HG02571 (cell line): ENCODE measurements around the gene EVI5L.
"Not testable (repeated sequence)": the region's sequence is repeated elsewhere in the genome, so short reads cannot be mapped to it uniquely, and the experiment has no call there.

Experiments
- ATAC-seq: cut with Tn5 transposase; IDR thresholded peaks from one replicate; pipeline ENCODE4 v1.9.1; 2021; ENCODE audit warnings: mild to moderate bottlenecking, moderate library complexity; ENCODE audit not compliant: unreplicated experiment

EVI5L gene

DNA sequence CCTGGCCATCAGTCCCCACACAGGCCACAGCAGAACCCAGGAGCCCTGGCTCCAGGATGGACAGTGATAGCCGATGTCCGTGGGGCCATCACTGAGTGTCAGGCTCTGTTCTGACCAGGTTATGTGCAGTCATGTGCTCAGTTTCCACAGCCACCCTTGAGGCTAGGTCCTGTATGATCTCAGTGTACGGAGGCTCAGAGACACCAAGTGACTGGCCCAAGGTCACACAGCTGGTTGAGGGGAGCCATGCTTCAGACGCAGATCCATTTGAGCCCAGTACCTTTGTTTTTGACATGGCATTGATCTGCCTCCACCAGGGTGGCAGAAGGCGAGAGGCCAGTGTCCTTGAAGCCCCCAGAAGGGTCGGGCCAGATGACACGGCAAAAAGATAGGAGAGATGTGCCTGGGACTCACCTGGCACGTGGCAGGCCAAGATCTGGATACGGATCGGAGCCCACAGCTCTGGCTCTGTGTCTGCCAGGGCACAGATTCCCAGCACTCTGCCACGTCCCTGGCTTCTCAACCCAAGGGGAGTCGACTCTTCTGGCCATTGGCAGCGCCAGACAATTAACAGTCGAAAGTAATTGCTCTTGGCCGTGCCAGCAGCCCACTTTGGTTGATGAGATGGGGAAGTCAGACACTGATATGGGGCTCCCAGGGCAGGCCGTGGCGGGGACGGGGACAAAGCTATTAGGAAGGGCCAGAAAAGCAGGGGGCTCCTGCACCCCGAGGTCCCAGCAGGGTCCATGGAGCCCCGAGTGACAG lies 15.6 kb downstream of the EVI5L start:
- ATAC-seq = no peak

DNA sequence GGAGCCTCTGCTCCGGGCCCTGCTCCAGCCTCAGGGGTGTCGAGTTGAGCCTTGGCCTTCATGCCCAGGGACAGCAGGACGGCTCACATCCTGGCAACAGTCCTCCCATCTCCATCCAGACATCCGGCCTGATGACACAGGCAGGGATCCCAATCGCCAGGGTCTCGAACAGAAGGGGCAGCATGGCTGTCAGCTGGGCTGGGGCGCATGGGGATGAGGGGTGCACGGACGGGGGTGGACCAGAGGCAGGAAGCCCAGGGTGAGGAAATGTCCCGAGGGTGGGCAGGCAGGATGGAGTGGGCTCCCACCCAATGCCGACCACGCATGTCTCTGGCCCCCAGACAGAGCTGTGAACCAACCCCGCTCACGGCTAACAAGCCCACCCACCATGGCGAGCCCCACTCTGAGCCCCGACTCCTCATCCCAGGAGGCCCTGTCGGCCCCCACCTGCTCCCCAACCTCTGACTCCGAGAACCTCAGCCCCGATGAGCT lies 16.2 kb downstream of the EVI5L start:
- no peak for ATAC-seq

DNA sequence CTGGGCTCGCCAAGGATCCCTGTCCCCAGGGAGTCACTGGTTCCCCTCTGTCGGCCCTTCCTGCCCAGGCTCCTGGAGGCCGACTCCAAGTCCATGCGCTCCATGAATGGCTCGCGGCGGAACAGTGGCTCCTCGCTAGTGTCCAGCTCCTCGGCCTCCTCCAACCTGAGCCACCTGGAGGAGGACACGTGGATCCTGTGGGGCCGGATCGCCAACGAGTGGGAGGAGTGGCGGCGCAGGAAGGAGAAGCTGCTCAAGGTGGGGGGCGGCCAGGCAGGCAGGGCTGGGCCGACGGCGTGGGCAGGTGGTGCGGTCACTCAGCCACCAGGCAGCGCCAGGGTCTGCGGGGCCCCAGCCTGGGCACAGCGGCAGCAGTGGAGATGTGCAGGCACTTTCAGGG lies 17.6 kb downstream of the EVI5L start:
- no peak for ATAC-seq

DNA sequence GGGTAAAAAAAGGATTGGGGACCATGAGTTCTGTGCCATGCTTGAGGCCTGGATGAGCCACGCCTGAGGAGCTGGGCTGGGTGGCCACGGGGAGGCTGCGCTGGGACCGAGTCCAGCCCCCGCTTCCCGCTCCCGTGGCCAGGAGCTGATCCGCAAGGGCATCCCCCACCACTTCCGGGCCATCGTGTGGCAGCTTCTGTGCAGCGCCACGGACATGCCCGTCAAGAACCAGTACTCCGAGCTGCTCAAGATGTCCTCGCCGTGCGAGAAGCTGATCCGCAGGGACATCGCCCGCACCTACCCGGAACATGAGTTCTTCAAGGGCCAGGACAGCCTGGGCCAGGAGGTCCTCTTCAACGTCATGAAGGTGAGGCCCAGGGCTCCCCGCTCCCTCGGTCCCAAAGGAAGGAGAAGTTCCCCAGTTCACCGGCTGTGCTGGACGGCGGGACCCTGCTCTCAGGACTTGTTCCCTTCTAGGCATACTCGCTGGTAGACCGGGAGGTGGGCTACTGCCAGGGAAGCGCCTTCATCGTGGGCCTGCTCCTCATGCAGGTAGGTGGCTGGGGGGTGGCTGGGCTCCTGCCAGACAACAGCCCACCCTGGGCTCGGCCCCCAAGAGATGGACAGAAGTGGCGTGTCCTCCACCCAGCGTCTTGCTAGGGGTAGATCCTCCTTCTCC lies 18.9 kb downstream of the EVI5L start:
- ATAC-seq = no peak

DNA sequence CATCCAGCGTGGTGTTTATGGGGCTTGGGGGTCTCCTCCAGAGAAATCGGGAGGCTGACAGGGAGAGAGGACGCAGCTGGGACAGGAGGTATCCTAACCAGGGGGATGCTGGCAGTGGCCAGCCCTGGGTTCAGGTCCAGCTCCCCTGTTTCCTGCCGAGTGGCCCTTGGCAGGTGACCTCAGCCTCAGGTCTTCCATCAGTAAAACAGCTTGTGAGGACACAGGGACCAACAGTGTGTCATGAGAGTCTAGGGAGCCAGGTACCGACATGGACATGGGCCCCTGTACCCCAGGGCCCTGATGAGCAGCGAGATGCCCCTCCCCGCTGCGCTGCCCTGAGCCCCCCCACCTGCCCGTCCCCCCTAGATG lies 19.6 kb downstream of the EVI5L start:
- no peak for ATAC-seq

DNA sequence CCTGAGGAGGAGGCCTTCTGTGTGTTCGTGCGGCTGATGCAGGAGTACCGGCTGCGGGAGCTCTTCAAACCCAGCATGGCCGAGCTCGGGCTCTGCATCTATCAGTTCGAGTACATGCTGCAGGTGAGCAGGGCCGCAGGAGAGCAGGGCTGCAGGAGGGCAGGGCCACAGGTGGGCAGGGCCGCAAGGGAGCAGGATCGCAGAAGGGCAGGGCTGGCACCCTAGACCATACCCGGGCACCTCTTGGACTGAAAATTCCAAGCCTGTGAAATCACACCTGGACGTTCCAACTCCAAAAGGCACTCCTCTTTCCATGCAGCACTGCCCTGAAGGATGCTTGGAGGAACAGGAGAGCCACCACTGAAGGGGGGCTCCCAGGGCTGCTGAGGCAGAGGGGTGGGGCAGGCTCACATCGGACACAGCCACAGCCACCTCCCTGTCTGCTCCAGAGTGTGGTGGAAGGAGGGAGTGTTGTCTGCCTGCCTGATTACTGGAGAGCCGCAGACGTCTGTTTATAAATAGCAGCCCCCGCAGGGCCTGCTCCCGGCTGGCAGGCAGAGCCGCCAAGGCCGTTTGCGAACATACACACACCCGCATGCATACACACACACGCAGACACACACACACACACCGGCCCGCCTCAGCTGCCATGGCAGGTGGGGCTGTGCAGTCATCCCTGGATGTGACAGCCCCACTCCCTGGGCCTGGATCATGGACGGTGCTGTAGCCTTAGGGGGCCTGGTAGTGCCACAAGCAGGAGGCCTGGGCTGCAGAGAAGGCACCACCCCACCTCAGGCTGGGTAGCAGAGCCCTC lies 20.2 kb downstream of the EVI5L start:
- ATAC-seq = no peak

DNA sequence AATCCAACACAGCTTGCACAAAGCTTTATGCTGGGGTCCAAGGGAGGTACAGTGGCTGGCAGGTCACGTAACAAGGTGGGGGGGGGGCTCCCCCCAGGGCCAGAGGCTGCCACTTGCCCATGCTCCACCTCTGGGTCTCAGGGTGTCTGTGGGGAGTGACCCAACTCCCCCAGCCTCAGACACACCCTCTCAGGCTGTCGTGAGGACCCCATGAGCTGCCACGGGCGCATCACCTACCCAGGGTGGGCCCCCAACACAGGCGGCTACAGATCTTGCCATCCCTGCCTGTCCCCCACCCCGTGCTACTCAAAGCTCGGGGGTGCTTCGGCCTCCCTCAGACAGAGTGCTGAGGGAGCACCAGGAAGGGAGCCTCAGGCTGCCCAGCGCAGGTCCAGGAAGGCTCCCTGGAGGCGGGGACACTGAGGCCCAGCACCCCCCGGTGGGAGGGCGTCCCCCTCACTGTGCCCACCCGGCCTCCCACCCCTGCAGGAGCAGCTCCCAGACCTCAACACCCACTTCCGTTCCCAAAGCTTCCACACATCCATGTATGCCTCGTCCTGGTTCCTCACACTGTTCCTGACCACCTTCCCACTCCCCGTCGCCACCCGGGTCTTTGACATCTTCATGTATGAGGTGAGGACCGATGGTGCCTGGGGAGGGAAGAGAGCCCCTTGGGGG lies 21.1 kb downstream of the EVI5L start:
- ATAC-seq = no peak

DNA sequence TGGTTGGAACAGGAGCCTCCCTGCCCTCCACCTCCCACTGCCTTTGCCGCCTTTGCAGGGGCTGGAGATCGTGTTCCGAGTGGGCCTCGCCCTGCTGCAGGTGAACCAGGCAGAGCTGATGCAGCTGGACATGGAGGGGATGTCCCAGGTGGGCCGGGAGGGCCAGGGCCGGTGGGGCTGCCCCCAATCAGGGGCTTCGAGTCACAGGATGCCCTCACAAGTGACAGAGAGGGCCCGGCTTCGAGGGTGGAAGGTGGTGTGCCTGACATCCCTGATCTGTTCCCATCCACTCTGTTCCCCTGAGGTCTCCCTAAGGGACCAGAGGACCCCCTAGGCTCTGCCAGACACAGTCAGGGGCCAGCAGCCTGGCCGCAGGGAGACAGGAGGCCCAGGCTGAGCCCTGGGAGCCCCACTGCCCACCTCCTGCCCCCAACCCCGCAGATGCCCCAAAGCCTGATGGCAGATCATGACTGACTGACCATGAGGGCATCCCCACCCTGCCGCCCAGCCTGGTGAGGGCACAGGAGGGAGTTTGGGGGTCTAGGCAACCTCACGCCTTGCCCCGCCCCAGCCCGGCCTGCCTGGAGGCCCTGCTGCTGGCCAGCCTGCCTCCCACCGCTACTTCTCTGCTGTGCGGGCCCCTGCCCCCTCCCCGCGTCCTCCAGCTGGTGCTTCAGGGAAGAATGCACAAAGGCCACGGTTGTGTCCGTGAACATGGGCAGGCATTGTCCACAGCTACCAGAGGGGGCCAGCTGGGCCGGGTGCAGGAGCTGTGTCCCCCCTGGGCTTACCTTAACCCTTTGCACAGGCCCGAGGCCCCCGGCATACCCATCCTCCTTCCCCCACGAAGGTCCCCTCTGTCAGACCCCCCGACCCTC lies 21.8 kb downstream of the EVI5L start:
- ATAC-seq = no peak

DNA sequence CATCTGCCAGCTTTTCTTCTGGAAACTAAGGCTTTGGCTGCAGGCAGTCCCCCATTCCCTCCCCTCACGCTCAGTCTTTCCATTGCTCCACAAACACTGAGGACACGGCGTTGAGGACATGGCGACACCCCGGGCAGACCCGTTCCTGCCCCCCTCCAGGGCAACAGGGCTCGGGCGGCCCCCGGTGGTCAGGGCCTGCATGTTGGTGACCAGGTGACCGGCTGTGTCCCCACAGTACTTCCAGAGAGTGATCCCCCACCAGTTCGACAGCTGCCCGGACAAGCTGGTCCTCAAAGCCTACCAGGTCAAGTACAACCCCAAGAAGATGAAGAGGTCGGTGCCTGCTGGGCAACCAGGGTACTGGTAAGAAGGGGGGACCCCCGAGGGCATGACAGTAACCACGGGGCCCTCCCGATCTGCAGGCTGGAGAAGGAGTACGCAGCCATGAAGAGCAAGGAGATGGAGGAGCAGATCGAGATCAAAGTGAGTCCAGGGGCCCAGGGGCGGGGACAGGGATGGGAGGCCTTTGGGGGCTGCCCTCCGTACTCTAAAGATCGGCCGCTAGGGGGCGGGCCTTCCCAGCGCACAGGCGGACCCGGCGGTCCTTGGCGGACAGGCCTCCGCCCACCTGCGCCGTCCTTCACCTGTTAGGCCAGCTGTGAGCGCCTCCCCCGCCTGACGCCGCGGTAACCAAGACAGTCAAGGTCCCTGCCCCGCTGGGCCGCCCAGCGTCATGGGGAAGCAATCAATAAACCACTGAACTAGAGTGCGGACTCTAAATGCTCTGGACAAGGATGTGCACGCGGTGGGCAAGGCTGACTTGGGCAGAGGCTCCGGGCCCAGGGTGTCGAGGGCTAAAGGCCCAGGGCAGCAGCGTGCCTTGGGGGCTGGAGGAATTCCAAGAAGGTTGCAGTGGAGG lies 23.1 kb downstream of the EVI5L start:
- no peak for ATAC-seq

DNA sequence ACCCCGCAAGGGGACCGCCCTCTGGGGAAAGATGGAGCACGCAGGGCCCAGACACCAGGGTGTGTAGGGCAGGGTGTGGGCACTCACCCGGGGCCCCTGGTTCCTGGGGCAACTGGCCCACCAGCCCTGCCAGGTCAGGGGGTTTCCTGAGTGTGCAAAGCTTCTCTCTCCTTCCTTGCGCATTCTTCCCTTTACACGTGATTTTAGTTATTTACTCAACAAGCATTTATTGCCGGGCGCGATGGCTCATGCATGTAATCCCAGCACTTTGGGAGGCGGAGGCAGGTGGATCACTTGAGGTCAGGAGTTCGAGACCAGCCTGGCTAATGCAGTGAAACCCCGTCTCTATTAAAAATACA lies 23.7 kb downstream of the EVI5L start:
- no peak for ATAC-seq

DNA sequence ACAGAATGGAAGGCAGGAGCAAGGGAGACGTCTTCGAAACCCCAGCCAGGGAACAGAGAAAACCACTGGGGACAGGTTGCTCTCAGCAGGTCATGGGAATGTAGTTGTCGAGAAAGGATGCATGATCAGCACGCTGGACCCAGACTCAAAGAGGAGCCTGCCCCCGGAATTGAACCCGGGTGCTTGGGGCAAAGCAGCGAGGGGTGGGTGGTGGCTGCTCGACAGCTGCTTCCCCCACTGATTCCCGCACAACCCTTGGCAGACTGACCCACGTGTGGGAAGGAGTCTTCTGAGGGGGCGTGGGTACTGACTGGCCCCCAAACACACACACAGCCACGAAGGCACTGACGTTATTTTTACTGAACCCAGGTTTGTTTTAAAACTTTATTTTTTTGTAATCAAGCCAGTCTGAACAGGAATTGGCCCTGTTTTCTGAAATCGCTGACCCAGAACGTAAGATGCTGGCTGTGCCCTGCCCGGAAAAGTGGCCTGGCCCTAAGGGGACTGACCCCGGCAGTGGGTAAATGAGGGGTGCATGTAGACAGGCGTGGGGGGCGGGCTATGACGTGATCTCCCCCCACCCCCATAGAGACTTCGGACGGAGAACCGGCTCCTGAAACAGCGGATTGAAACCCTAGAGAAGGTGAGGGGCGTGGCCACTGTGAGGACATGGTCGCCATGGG lies 25.5 kb downstream of the EVI5L start:
- no peak for ATAC-seq

DNA sequence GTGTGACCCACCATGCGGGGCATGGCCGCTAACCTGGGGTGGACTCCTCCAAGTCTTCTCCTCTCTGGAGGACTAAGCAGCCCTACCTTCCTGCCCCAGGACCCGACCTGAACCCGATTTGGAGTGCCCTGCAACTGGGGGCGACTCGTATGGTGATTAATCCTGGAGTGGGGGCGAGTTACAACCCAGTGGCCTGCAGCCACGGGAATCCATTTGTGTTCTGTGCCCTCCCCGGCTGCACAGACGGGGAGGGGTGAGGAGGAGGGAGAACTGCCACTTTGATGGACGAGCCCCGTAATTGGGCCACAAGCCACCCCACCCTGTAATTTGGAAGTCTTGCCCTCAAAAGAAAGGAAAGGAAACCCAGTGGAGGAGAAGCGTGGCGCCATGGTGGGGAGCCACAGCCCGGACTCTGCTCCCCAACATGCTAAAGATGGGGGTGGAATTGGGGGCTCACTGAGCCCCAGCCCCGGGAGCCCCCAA lies 26.1 kb downstream of the EVI5L start:
- no peak for ATAC-seq

DNA sequence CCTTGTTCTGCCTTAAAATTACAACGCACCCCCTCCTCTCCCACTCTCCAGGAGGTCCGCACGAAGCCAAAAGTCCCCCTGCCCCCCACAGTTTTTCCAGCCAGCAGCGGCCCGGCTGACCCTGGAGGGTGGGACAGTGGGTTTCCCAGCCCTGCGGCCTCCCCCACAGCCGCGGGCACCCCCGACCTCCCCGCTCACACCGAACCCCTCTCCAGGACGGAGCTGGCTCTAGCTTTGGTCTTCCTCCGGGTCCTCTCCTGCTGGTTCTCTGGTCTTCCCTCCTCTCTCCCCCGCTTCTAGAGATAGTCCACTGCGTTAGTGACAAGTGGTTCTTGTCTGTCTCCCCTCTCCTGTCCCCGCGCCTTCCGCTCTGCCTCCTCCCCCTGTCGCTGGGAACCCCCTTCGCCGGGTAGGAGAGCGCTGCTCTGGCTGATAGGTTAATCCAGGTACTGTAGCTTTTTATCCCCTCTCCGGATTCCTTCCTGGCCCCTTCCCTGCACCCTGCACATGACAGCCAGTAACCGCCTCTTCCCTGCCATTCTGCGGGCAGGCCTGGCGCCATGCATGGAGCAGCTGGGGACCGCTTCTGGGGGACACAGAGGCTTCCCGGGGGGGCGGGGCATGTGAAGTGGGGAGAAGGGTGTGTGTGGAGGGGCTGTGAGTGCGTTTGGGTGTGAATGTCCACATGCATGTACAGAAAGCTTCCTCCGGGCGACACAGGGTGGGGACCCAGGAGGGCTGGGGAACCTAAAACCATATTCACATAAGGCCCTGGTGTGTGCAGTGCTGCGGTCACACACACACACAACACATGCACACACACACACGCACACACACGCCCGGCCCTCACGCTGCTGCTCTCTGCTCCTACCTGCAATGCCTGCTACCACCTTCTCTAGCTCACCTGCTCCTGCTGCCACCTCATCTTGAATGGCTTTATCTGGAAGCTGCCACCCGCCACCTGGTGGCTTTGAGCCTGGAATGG lies 27.0 kb downstream of the EVI5L start:
- ATAC-seq = no peak

DNA sequence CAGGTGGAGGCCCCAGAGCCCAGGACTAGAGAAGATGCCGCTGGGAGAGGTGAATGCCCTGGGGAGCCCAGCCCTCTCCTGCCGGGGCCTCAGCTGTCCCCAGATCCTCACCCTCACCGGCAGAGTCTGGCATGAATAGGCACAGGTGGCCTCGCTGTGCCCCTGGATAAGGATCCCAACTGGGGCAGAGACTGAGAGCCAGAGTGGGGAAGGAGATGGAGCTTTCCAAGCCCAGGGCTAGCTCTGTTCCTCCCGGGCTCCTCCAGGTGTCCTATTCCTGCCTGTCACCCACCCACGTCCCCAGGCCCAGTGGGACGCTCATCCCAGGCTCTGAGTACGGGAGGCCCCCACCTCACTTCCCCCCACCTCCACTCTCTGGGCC lies 27.7 kb downstream of the EVI5L start:
- ATAC-seq = no peak

DNA sequence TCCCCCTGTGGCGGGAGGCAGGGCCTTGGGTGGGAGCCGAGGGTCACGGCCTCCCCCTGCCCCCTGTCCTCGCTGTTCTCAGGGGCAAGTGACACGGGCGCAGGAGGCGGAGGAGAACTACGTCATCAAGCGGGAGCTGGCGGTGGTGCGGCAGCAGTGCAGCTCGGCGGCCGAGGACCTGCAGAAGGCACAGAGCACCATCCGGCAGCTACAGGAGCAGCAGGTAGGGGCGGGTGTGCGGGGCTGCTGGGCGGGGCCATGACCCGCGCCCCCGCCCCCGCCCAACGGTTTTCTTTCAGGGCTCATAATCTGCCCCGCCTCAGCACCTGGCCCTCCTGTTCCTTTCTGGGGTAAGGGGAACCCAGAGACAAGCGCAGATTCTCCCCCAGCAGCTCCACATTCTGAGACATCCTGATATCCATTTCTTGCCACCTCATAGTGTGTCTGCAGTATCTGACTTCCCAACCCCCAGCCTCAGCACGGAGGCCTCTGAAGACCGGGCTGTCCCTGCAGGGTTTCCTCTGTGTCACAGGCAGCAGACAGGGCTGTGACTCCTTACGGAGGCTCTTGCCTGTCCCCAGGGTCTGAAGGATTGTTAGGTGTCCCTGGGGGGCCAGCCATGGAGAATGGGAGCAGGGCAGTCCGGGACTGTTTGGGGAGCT lies 28.2 kb downstream of the EVI5L start:
- ATAC-seq = no peak

DNA sequence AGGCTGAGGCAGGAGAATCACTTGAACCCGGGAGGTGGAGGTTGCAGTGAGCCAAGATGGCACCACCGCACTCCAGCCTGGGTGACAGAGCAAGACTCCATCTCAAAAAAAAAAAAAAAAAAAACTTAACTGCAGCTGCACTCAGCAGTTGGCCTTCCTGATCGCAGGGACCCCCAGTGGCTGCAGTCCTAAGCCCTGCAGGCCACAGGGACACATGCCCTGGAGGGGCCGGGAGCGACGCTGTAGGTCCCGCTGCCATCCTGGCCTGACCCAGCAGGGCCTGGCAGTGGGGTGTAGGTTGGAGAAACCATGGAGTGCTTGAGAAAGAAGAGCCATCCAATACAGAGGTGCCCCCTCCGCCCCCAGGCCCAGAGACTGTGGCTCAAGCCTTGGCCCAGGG lies 29.1 kb downstream of the EVI5L start:
- not testable (repeated sequence) for ATAC-seq
